GM12874 (cell line): Measurements from ENCODE around the gene PSMB1.

Source experiments
- TF ChIP-seq, protein P1 (sequence below): IDR thresholded peaks from 2 replicates; pipeline ENCODE4 v1.5.1; 2011; ENCODE audit warnings: low read depth, mild to moderate bottlenecking, control low read depth, low read length, moderate library complexity; ENCODE audit not compliant: insufficient read depth

PSMB1 gene

DNA sequence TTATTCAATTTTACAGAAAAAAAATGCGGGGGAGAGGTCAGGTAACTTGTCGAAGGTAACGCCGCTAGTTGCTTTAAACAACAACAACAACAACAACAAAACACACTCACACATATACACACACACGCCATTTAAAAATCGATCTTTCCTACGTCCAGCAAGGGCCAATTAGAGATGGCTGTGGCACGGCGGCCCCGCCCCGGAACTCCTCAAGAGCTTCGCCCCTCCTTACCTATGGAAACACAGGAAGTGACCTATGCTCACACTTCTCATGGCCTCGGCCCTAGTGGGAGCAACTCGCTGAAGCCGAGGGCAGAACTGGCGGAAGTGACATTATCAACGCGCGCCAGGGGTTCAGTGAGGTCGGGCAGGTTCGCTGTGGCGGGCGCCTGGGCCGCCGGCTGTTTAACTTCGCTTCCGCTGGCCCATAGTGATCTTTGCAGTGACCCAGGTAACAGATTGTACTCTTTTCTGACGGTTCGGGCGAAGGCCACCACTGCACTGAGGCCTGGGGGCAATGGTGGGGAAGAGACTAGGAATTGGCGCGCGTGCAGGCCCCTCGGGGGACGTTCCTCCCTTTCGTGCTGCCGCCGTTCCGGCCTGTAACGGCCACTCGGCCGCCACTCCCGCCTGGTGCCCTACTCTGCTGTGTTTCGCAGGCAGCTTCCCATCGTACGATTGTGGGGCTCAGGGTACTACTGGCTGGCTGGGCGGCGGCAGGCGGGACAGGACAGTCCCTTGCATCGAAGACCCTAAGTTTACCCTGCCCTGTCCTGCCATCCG, 1.1 kb upstream of the PSMB1 start, which contains the start of gene TBP:
Gene TBP, plus strand, starts transcription at position 357 of the 783 bp plus-strand sequence. CDS start 2,661 bp downstream, outside the sequence.
- TF ChIP-seq, protein P1, sequence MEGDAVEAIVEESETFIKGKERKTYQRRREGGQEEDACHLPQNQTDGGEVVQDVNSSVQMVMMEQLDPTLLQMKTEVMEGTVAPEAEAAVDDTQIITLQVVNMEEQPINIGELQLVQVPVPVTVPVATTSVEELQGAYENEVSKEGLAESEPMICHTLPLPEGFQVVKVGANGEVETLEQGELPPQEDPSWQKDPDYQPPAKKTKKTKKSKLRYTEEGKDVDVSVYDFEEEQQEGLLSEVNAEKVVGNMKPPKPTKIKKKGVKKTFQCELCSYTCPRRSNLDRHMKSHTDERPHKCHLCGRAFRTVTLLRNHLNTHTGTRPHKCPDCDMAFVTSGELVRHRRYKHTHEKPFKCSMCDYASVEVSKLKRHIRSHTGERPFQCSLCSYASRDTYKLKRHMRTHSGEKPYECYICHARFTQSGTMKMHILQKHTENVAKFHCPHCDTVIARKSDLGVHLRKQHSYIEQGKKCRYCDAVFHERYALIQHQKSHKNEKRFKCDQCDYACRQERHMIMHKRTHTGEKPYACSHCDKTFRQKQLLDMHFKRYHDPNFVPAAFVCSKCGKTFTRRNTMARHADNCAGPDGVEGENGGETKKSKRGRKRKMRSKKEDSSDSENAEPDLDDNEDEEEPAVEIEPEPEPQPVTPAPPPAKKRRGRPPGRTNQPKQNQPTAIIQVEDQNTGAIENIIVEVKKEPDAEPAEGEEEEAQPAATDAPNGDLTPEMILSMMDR, result no peak

DNA sequence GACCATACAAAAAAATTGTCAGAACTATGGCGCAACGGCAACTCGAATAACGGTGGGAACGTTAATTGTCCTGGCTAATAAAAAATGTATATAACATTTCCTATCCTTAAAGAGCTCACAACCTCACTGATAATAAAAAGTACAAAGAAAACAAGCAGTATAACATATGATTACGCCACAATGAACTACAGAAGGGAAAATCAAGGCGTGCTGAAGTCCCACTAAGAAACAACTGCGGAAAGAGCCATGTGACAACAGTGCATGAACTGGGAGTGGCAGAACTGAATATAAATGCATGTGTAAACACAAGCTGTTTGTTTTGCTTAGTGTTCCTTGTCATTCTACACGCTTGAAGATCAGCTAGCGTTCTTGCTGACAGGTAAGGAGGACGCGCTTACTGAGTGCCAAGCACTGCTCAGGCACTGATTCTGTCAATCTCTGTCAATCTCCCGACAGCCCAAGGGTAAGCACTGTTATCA, 466 bp upstream of the PSMB1 start:
- TF ChIP-seq, protein P1, result no peak

DNA sequence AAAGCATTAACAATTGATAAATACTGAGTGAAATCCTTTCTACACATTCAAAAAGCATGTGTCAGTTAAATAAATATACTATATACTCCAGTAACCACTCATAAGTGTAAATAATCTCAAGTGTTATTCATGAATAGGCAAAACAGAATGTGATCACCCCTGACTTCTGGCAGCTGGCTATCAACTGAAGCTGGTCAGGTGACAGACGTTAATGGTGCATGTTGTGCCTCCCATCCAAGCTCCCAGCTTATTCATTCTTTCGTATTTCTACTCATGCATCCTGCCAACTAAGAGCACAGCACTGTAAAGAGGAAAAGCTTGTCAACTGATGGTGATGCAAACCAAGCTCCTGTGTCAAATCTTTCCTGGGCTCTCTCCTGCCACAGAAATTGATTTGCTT, 7.7 kb downstream of the PSMB1 start:
- TF ChIP-seq, protein P1, result no peak

DNA sequence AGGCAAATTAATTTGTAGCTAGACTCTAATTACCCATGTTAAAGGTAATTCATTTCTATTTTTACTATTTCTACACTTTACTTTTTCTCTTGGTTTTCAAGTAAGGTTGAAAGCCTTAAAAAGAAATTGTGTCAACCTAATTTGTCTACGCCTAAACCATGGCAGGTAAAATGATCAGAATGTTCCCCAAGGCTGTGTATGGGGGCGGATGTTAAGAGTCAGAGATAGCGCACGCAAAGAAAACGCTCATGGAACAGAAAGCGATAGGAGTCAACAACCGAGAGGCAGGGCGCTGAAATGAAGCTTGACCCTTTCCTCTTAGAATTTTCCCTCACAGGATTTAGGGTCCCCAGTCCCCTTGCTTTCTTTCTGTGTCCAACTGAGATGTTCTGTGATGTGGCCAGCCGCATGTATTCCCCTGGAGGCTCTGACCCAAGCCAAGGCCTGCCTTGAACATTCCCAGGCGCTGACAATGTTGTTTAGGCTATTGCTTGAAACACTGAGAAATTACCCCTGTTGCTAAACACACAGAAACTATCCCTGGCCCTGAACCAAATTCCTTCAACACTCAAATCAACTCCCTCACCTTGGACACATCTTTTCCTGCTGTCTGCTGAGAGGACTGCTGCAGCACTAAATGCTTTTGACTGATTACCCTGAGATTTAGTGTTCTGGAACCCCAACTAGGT, 10.9 kb downstream of the PSMB1 start:
- TF ChIP-seq, protein P1, result no peak

DNA sequence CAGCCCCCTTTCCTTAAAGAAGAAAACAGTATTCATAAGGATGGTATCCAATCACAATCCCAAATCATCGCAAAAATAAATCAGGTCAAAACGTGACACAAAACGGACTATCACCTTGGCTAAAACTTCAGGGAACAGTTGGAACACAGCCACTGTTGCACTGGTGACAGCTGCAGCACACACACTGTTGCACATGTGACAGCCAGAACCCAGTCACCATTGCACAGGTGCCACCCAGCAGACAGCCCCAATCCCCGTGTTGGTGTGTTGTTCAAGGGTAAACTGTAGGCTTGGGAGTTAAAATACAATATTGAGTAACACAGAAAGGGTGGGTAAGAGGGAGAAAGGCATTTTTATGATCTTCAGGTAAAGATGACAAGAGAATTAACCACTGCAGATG, 15.8 kb downstream of the PSMB1 start:
- TF ChIP-seq, protein P1, result no peak

DNA sequence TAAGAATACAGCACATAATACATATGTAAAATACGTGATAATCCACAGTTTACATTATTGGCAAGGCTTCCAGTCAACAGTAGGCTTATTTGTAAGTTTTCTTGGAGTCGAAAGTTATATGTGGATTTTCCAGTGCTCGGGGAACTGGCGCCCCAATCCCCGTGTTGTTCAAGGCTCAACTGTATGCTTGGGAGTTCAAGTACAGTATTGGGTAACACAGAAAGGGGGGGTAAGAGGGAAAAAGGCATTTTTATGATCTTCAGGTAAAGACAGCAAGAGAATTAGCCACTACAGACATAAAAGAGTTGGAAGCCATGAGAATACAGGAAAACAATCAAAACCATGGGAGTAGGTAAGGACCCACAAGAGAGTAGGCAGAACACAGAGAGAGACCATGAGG, 16.4 kb downstream of the PSMB1 start:
- TF ChIP-seq, protein P1, result no peak

DNA sequence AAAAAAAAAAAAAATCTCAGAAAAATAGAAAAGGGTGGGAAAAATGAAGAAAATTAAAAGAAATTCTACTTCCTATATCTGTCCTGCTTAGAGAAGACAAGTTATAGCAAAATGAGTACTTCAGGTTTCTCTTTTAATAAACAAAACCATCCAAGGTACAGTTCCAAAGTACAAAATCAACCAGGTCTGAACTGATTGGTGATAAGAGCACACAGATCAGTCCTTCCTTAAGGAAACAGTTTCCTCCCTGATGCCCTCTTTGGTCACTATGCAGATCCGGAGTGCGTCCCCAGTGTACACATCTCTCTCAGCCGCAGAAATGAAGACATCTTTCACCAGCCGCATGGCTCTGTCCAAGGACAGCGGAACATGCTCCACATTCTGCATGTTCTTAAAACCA, 18.1 kb downstream of the PSMB1 start:
- TF ChIP-seq, protein P1, result no peak
